Trophoblast cell (in vitro differentiated cells and primary cell): ENCODE results near the gene TMEM176A.

Source experiments
- DNase-seq, 2 donors: peaks; one replicate each; pipeline ENCODE4 v3.0.0-alpha.2; 2016
- H2AFZ ChIP-seq: 2 replicates; pipeline ENCODE4 v1.6.1; 2013; ENCODE audit warnings: low read length, moderate library complexity, mild to moderate bottlenecking; ENCODE audit not compliant: insufficient read depth, poor library complexity
- H2AK5ac ChIP-seq: 2 replicates; pipeline ENCODE4 v1.6.1; 2013; ENCODE audit warnings: mild to moderate bottlenecking, low read length
- H2BK120ac ChIP-seq: 2 replicates; pipeline ENCODE4 v1.6.1; 2013; ENCODE audit warnings: low read length, mild to moderate bottlenecking, moderate library complexity; ENCODE audit not compliant: insufficient read depth, poor library complexity
- H2BK12ac ChIP-seq: 2 replicates; pipeline ENCODE4 v1.6.1; 2013; ENCODE audit warnings: mild to moderate bottlenecking, low read length, moderate library complexity
- H2BK5ac ChIP-seq: 2 replicates; pipeline ENCODE4 v1.6.1; 2013; ENCODE audit warnings: low read length, low read depth, moderate library complexity, mild to moderate bottlenecking; ENCODE audit not compliant: poor library complexity
- H3K14ac ChIP-seq: 2 replicates; pipeline ENCODE4 v1.6.1; 2013; ENCODE audit warnings: mild to moderate bottlenecking, low read length
- H3K18ac ChIP-seq: 2 replicates; pipeline ENCODE4 v1.6.1; 2013; ENCODE audit warnings: mild to moderate bottlenecking, low read length
- H3K23ac ChIP-seq: 2 replicates; pipeline ENCODE4 v1.6.1; 2013; ENCODE audit warnings: low read length
- H3K27ac ChIP-seq: 2 replicates; pipeline ENCODE4 v1.5.1; 2013; ENCODE audit warnings: low read depth, mild to moderate bottlenecking, inconsistent platforms, low read length, moderate library complexity
- H3K27me3 ChIP-seq: 2 replicates; pipeline ENCODE4 v1.6.1; 2013; ENCODE audit warnings: inconsistent platforms, mild to moderate bottlenecking, low read length, moderate library complexity; ENCODE audit not compliant: insufficient read depth
- H3K36me3 ChIP-seq, 2 experiments: 1 replicate in 1 of 2; 2 replicates in 1 of 2; pipeline ENCODE4 v1.6.1; 2013; ENCODE audit warnings: low read length in 2 of 2, mild to moderate bottlenecking in 2 of 2, moderate library complexity in 1 of 2; ENCODE audit not compliant: insufficient read depth in 2 of 2, control insufficient read depth in 1 of 2
- H3K4ac ChIP-seq: 2 replicates; pipeline ENCODE4 v1.6.1; 2013; ENCODE audit warnings: low read depth, mild to moderate bottlenecking, low read length, moderate library complexity
- H3K4me1 ChIP-seq, 2 experiments: 1 replicate in 1 of 2; 2 replicates in 1 of 2; pipeline ENCODE4 v1.6.1; 2013; ENCODE audit warnings: low read length in 2 of 2, mild to moderate bottlenecking in 2 of 2, moderate library complexity in 1 of 2; ENCODE audit not compliant: insufficient read depth in 2 of 2, control insufficient read depth in 1 of 2
- H3K4me2 ChIP-seq: 2 replicates; pipeline ENCODE4 v1.6.1; 2013; ENCODE audit warnings: inconsistent platforms, mild to moderate bottlenecking, low read length, moderate library complexity
- H3K4me3 ChIP-seq: 2 replicates; pipeline ENCODE4 v1.5.1; 2013; ENCODE audit warnings: mild to moderate bottlenecking, low read depth, low read length, inconsistent platforms
- H3K79me1 ChIP-seq: one replicate; pipeline ENCODE4 v1.6.1; 2013; ENCODE audit warnings: low read length
- H3K79me2 ChIP-seq: 2 replicates; pipeline ENCODE4 v1.6.1; 2013; ENCODE audit warnings: low read length, mild to moderate bottlenecking; ENCODE audit not compliant: control insufficient read depth, insufficient read depth, poor library complexity
- H3K9ac ChIP-seq: 2 replicates; pipeline ENCODE4 v1.6.1; 2013; ENCODE audit warnings: mild to moderate bottlenecking, low read length
- H3K9me3 ChIP-seq: 2 replicates; pipeline ENCODE4 v1.6.1; 2013; ENCODE audit warnings: low read depth, mild to moderate bottlenecking, control low read depth, inconsistent platforms, low read length; ENCODE audit not compliant: insufficient read depth
- H4K12ac ChIP-seq: 2 replicates; pipeline ENCODE4 v1.6.1; 2013; ENCODE audit warnings: low read depth, mild to moderate bottlenecking, low read length, moderate library complexity
- H4K8ac ChIP-seq: 2 replicates; pipeline ENCODE4 v1.6.1; 2013; ENCODE audit warnings: low read depth, mild to moderate bottlenecking, low read length, moderate library complexity
- H4K91ac ChIP-seq: one replicate; pipeline ENCODE4 v1.6.1; 2013; ENCODE audit warnings: low read depth, mild to moderate bottlenecking, low read length, moderate library complexity
- WGBS: extraction: QIAGEN DNeasy Blood & Tissue Kit; methylation state at CpG from one replicate; pipeline ENCODE4 v1.1.7; 2013; ENCODE audit warnings: missing lambda C conversion rate; ENCODE audit not compliant: insufficient read length, insufficient coverage; ENCODE audit errors: extremely low coverage; 5-methylcytosine and 5-hydroxymethylcytosine counted together

TMEM176A gene

DNA sequence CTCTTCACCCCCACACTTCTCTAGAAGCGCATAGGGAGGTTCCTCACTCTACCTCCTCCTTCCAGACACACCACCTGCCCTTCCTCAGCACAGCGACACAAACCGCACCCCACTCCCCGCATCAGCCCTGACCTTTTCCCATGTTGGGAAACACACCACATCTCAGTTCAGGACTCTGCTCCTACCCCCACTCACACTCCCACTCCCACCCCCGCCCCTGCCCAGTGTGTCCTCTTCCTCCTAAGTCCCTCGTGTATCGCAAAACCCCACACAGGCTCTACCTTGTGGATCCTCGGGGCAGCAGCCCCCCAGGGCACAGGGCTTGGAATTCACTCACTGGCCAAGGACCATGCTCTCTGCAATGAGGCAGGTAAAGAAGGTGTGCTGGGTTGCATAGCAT is 47.5 kb downstream of the TMEM176A start:
- WGBS = no CpG with 5 or more reads among the region's 8 CpGs
- no peak overlapping the region for H3K18ac ChIP-seq
- H2BK12ac ChIP-seq = no peak overlapping the region
- H3K4me2 ChIP-seq = no peak overlapping the region
- H3K27me3 ChIP-seq = no peaks in the 10 kb centered on the region
- H4K12ac ChIP-seq = no peak overlapping the region
- no peak overlapping the region for H4K91ac ChIP-seq
- no peak overlapping the region for H2AK5ac ChIP-seq
- H3K4ac ChIP-seq = no peak overlapping the region
- DNase-seq = no peak
- H3K9ac ChIP-seq = no peak overlapping the region
- no peaks in the 10 kb centered on the region for H3K36me3 ChIP-seq
- no peak overlapping the region for H3K4me3 ChIP-seq
- no peaks in the 10 kb centered on the region for H3K9me3 ChIP-seq
- H3K79me1 ChIP-seq = no peaks in the 10 kb centered on the region
- H3K27ac ChIP-seq = no peak overlapping the region
- H2BK120ac ChIP-seq = no peak overlapping the region
- no peak overlapping the region for H3K23ac ChIP-seq
- no peak overlapping the region for H3K14ac ChIP-seq
- H2BK5ac ChIP-seq = no peak overlapping the region
- no peaks in the 10 kb centered on the region for H3K79me2 ChIP-seq
- no peak overlapping the region for H2AFZ ChIP-seq
- H3K4me1 ChIP-seq = no peaks in the 10 kb centered on the region
- H4K8ac ChIP-seq = no peak overlapping the region

GRCh38 chr7:150848561-150849115 is 48.1 kb downstream of the TMEM176A start:
- Histone ChIP-seq H4K12ac (no peak overlapping the region), H3K27me3 (no peaks in the 10 kb centered on the region), H3K79me2 (no peaks in the 10 kb centered on the region), H2BK5ac (no peak overlapping the region), H3K14ac (no peak overlapping the region), H3K4me1 (no peaks in the 10 kb centered on the region), H3K9me3 (no peaks in the 10 kb centered on the region), H3K18ac (no peak overlapping the region), H3K9ac (no peak overlapping the region), H2BK120ac (no peak overlapping the region), H3K36me3 (no peaks in the 10 kb centered on the region), H4K8ac (no peak overlapping the region), H3K4ac (no peak overlapping the region), H3K23ac (no peak overlapping the region), H3K4me3 (no peak overlapping the region), H2BK12ac (no peak overlapping the region), H2AFZ (no peak overlapping the region), H3K79me1 (no peaks in the 10 kb centered on the region), H3K27ac (no peak overlapping the region), H4K91ac (no peak overlapping the region), H2AK5ac (no peak overlapping the region), H3K4me2 (no peak overlapping the region)
- no peak for DNase-seq
- no CpG with 5 or more reads among the region's 3 CpGs for WGBS

DNA sequence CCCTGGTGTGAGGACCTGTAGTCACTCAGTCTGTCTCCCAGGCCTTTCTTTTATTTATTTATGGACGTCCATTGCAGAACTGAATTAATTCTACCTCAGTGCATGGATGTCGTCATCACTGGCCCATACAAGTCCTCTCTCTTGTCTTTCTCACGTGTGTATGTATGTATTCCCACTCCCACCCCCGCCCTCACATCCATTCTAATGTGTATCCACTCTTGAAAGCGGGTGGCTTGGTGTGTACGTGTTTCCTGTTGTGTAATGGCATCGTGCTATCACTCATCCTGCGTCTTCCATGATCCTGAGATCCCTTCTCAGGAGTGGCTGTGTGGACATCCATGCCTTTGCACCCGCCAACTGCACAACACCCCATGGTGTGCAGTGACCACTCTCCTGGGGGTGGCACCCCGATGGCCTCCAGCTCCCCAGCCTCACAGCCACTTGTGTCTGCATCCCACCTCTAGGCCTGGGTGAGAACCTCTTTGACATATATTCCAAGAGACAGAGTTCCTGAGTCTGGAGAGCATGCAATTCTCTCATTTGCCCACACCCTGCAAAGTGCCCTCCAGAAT is 48.7 kb downstream of the TMEM176A start:
- Histone ChIP-seq H3K9ac (no peak overlapping the region), H2AK5ac (no peak overlapping the region), H3K14ac (no peak overlapping the region), H2BK120ac (no peak overlapping the region), H4K8ac (no peak overlapping the region), H2BK5ac (no peak overlapping the region), H3K79me2 (no peaks in the 10 kb centered on the region), H3K23ac (no peak overlapping the region), H3K18ac (no peak overlapping the region), H2AFZ (no peak overlapping the region), H4K91ac (no peak overlapping the region), H2BK12ac (no peak overlapping the region), H3K4me1 (no peaks in the 10 kb centered on the region), H3K4me3 (no peak overlapping the region), H3K36me3 (no peaks in the 10 kb centered on the region), H4K12ac (no peak overlapping the region), H3K27ac (no peak overlapping the region), H3K4me2 (no peak overlapping the region), H3K79me1 (no peaks in the 10 kb centered on the region), H3K9me3 (no peaks in the 10 kb centered on the region), H3K4ac (no peak overlapping the region), H3K27me3 (no peaks in the 10 kb centered on the region)
- WGBS = no CpG with 5 or more reads among the region's 10 CpGs
- no peak for DNase-seq

DNA sequence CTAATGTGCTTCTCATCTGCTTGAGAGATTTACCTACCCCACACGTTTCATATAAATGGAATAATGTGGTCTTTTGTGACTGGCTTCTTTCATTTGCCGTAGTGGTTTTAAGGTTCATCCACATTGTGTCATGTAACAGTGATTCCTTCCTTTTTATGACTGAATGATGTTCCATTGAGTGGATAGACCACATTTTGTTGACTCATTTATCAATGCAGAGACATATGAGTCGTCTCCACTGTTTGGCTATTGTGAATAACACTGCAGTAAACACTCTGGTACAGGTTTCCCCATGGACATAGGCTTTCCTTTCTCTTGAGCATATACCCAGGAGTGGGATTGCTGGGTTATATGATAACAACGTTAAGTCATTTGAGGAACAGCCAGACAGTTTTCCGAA is 49.7 kb downstream of the TMEM176A start:
- Histone ChIP-seq H3K79me2 (no peaks in the 10 kb centered on the region), H2BK120ac (no peak overlapping the region), H4K91ac (no peak overlapping the region), H3K27ac (no peak overlapping the region), H4K12ac (no peak overlapping the region), H3K14ac (no peak overlapping the region), H3K79me1 (no peaks in the 10 kb centered on the region), H3K4me1 (peaks cover 2 to 4% of the 10 kb centered on the region in 2 experiments), H4K8ac (no peak overlapping the region), H3K4ac (no peak overlapping the region), H3K23ac (no peak overlapping the region), H3K18ac (no peak overlapping the region), H3K4me3 (no peak overlapping the region), H3K4me2 (no peak overlapping the region), H2AK5ac (no peak overlapping the region), H2AFZ (no peak overlapping the region), H3K9me3 (no peaks in the 10 kb centered on the region), H3K9ac (no peak overlapping the region), H2BK12ac (no peak overlapping the region), H3K27me3 (no peaks in the 10 kb centered on the region), H2BK5ac (no peak overlapping the region), H3K36me3 (no peaks in the 10 kb centered on the region)
- no peak for DNase-seq
- no CpG with 5 or more reads among the region's 5 CpGs for WGBS
